Stimulated activated CD4-positive, alpha-beta T cell treated with anti-CD3 and anti-CD28 coated beads, TNF-alpha, amount 100 ng/mL, for 48 hours (primary cell): Measurements from ENCODE around the gene CYBRD1.
"Not testable (repeated sequence)": the region's sequence is repeated elsewhere in the genome, so short reads cannot be mapped to it uniquely, and the experiment has no call there.

Experiments
- DNase-seq, 3 donors: peaks; one replicate each; pipeline ENCODE4 v3.0.0-alpha.2; 2020; ENCODE audit warnings: low read depth in 3 of 3

CYBRD1 gene

GRCh38 chr2:171515672-171516298 lies 6.5 kb upstream of the CYBRD1 start:
- no peak for DNase-seq

GRCh38 chr2:171516793-171517192 lies 5.5 kb upstream of the CYBRD1 start:
- no peak for DNase-seq

- no peak for DNase-seq
Observed at GRCh38 chr2:171520471-171520870, 1.8 kb upstream of the CYBRD1 start.

- no peak for DNase-seq
Observed at GRCh38 chr2:171521361-171522051, 768 bp upstream of the CYBRD1 start.

GRCh38 chr2:171522788-171523087 lies 464 bp downstream of the CYBRD1 start:
- no peak for DNase-seq

GRCh38 chr2:171523088-171524017 lies 1.1 kb downstream of the CYBRD1 start:
- DNase-seq: peak in 1 of 3 donors; percentile 20

GRCh38 chr2:171524018-171524401 lies 1.7 kb downstream of the CYBRD1 start:
- DNase-seq: no peak

- no peak for DNase-seq
Observed at GRCh38 chr2:171529914-171530313, 7.6 kb downstream of the CYBRD1 start.

GRCh38 chr2:171530378-171530777 lies 8.1 kb downstream of the CYBRD1 start:
- no peak for DNase-seq

GRCh38 chr2:171530859-171531258 lies 8.6 kb downstream of the CYBRD1 start:
- not testable (repeated sequence) for DNase-seq

- no peak for DNase-seq
Observed at GRCh38 chr2:171531291-171531690, 9.0 kb downstream of the CYBRD1 start.

- DNase-seq: no peak
Observed at GRCh38 chr2:171531836-171532450, 9.7 kb downstream of the CYBRD1 start.

GRCh38 chr2:171533331-171533730 lies 11.1 kb downstream of the CYBRD1 start:
- DNase-seq: no peak

GRCh38 chr2:171535528-171535927 lies 13.3 kb downstream of the CYBRD1 start:
- not testable (repeated sequence) for DNase-seq

- no peak for DNase-seq
Observed at GRCh38 chr2:171540437-171540836, 18.2 kb downstream of the CYBRD1 start.

- peak in 1 of 3 donors; percentile 8 for DNase-seq
Observed at GRCh38 chr2:171541202-171541887, 19.1 kb downstream of the CYBRD1 start.

GRCh38 chr2:171545086-171545485 lies 22.8 kb downstream of the CYBRD1 start:
- DNase-seq: no peak

GRCh38 chr2:171547256-171547655 lies 25.0 kb downstream of the CYBRD1 start:
- DNase-seq: no peak

- no peak for DNase-seq
Observed at GRCh38 chr2:171547720-171548119, 25.4 kb downstream of the CYBRD1 start.

GRCh38 chr2:171550613-171551012 lies 28.3 kb downstream of the CYBRD1 start:
- no peak for DNase-seq

GRCh38 chr2:171551836-171552235 lies 29.6 kb downstream of the CYBRD1 start:
- DNase-seq: no peak

- no peak for DNase-seq
Observed at GRCh38 chr2:171553236-171553635, 31.0 kb downstream of the CYBRD1 start.
